Chondrocyte (in vitro differentiated cells): ENCODE results near the gene GUCA2A. TPM values are rescaled to one million over a fixed set of nuclear protein-coding genes. Genes with fewer than 3 reads are reported as not detected.

ENCODE experiments used
- DNase-seq: peaks from one replicate; pipeline ENCODE4 v3.0.0; 2021; ENCODE audit warnings: mixed read lengths, low spot score
- H3K27ac Mint-ChIP-seq: one replicate; pipeline ENCODE4 v1.8.0; 2021; ENCODE audit warnings: mild to moderate bottlenecking, moderate library complexity, mixed read lengths; ENCODE audit not compliant: unreplicated experiment
- H3K27me3 Mint-ChIP-seq: 2 replicates; pipeline ENCODE4 v1.8.0; 2021; ENCODE audit warnings: low read depth, mixed read lengths
- H3K36me3 Mint-ChIP-seq: 2 replicates; pipeline ENCODE4 v1.8.0; 2021; ENCODE audit warnings: low read depth, mixed read lengths
- H3K4me1 Mint-ChIP-seq: 2 replicates; pipeline ENCODE4 v1.8.0; 2021; ENCODE audit warnings: low read depth, mild to moderate bottlenecking, mixed read lengths
- H3K4me3 Mint-ChIP-seq: one replicate; pipeline ENCODE4 v1.8.0; 2021; ENCODE audit warnings: mild to moderate bottlenecking, moderate library complexity, mixed read lengths; ENCODE audit not compliant: unreplicated experiment
- H3K9me3 Mint-ChIP-seq: 2 replicates; pipeline ENCODE4 v1.8.0; 2021; ENCODE audit warnings: low read depth, mixed read lengths
- total RNA-seq: library from RNA; stranded (reverse); gene quantifications from 3 replicates; pipeline ENCODE4 v1.2.1, GENCODE V29; 2021
- TF ChIP-seq, protein P1 (sequence below): fragments of 200-600 bp; sonication (generic); IDR thresholded peaks from 2 replicates; pipeline ENCODE4 v1.5.0; 2021; ENCODE audit warnings: antibody characterized with exemption, mild to moderate bottlenecking, moderate library complexity

Gene GUCA2A
- total RNA-seq, 1 donor from 2014 or later: not detected

DNA sequence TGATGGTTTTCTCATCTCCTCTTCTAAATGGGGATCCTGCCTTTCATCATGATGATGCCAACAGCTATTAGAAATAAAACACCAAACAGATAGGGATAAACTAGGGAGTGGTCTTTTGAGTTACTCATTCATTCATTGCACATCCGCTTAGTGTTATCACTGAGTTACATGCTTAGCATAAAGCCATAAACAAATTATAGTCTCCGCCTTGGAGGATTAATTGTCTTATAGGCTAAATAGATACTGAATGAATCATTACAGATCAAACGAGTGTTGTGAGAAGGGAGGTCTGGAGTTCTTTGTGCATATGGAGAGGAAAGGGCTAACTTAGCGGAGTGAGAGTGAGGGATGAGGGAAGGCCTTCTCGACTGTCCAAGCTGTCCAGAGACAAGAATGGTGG, 31.2 kb downstream of the GUCA2A start:
- H3K4me3 Mint-ChIP-seq: no peak overlapping the region
- no peaks in the 10 kb centered on the region for H3K36me3 Mint-ChIP-seq
- H3K27me3 Mint-ChIP-seq: peaks cover 34% of the 10 kb centered on the region
- TF ChIP-seq, protein P1, sequence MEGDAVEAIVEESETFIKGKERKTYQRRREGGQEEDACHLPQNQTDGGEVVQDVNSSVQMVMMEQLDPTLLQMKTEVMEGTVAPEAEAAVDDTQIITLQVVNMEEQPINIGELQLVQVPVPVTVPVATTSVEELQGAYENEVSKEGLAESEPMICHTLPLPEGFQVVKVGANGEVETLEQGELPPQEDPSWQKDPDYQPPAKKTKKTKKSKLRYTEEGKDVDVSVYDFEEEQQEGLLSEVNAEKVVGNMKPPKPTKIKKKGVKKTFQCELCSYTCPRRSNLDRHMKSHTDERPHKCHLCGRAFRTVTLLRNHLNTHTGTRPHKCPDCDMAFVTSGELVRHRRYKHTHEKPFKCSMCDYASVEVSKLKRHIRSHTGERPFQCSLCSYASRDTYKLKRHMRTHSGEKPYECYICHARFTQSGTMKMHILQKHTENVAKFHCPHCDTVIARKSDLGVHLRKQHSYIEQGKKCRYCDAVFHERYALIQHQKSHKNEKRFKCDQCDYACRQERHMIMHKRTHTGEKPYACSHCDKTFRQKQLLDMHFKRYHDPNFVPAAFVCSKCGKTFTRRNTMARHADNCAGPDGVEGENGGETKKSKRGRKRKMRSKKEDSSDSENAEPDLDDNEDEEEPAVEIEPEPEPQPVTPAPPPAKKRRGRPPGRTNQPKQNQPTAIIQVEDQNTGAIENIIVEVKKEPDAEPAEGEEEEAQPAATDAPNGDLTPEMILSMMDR: no peak
- no peaks in the 10 kb centered on the region for H3K9me3 Mint-ChIP-seq
- DNase-seq: no peak
- no peaks in the 10 kb centered on the region for H3K4me1 Mint-ChIP-seq
- no peak overlapping the region for H3K27ac Mint-ChIP-seq

DNA sequence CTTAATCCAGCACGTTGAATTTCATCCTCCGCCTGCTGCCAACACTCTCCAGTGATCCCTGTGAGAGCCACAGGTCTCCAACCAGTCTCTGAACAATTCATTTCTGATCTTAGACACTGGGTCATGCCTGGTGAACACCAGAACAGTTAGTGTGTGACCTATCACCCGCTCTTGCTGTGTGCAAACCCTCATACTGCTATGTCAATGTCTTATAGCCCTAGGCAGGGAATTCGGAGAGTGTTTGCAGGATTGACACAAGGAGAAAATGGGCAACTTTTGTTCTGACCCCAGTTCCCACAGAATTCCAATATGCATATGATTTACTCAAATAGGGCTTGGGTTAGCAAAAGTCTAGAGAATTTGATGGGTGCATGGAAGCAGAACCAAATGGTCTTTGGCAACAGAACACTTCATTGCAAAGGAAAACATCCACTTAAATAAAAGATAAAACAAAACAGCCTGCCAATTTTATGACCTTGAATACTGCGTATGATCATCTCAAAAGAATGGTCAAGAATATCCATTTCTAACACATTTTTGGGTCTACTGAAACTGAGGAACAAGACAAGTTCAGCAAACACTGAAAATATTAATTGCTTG, 34.4 kb downstream of the GUCA2A start:
- Mint-ChIP-seq H3K27ac (no peak overlapping the region), H3K27me3 (peaks cover 33% of the 10 kb centered on the region), H3K36me3 (no peaks in the 10 kb centered on the region), H3K9me3 (no peaks in the 10 kb centered on the region), H3K4me3 (no peak overlapping the region), H3K4me1 (no peaks in the 10 kb centered on the region)
- TF ChIP-seq, protein P1: no peak
- no peak for DNase-seq

- Mint-ChIP-seq H3K9me3 (no peaks in the 10 kb centered on the region), H3K27me3 (peaks cover 31% of the 10 kb centered on the region), H3K36me3 (no peaks in the 10 kb centered on the region), H3K4me1 (no peaks in the 10 kb centered on the region), H3K27ac (no peak overlapping the region), H3K4me3 (no peak overlapping the region)
- DNase-seq: no peak
- TF ChIP-seq, protein P1: no peak
Measured at GRCh38 chr1:42128964-42129363, 35.6 kb downstream of the GUCA2A start.

DNA sequence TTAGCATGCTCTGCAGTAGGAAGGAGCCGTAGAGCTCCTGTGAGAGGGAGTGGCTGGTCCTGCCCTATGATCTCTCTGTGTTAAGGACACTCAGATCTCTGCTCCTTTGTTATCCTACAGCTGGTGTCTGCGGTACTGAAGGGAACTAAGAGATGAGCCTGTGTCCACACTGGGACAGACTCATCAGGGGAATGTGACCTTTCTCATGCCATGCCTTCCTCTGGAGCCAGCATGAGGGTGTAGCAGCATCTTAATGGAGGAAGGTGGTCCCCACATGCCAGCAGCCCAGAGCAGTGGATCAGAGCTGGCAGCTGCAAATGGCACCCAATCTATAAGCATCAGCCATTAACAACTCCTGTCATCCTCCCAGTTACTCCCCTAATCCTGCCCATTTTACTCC, 36.0 kb downstream of the GUCA2A start:
- Mint-ChIP-seq H3K4me1 (no peaks in the 10 kb centered on the region), H3K9me3 (no peaks in the 10 kb centered on the region), H3K27ac (no peak overlapping the region), H3K27me3 (peaks cover 31% of the 10 kb centered on the region), H3K36me3 (no peaks in the 10 kb centered on the region), H3K4me3 (no peak overlapping the region)
- TF ChIP-seq, protein P1: no peak
- DNase-seq: no peak

DNA sequence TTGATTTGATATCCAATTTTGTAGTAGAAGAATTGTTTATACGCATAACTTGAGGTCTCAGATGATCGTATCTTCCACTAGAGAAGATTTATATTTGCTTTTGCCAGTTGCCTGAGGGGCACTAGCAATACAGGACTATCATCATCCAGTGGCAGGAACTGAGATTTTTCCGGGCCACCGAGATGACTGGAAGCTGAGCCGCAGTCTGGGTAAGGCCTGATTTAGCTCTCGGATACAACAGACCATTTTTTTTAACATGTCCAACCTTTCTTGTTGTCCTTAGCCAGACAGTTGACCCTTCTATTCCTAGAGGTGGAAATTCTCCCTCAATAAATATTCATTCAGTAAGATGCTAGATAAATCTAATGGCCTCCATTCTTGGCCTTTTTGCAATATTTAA, 36.8 kb downstream of the GUCA2A start:
- Mint-ChIP-seq H3K9me3 (no peaks in the 10 kb centered on the region), H3K27me3 (peaks cover 31% of the 10 kb centered on the region), H3K27ac (no peak overlapping the region), H3K4me1 (no peaks in the 10 kb centered on the region), H3K4me3 (no peak overlapping the region), H3K36me3 (no peaks in the 10 kb centered on the region)
- no peak for DNase-seq
- TF ChIP-seq, protein P1: no peak
